CD4-positive, alpha-beta T cell treated with Interleukin-6 at 100 ng/mL for 8 hours (primary cell): ENCODE measurements around the gene ATP13A5.

Source experiments
- DNase-seq: peaks from one replicate; pipeline ENCODE4 v3.0.0-alpha.2; 2020; ENCODE audit warnings: mixed read lengths, low spot score

ATP13A5 gene

GRCh38 chr3:193378706-193379105 is at the start of gene ATP13A5:
ATP13A5 (minus strand) TSS chr3:193378753; CDS start chr3:193378725, 28 bp downstream.
- no peak for DNase-seq

GRCh38 chr3:193418576-193419373 is 40.2 kb upstream of the ATP13A5 start:
- DNase-seq = no peak

GRCh38 chr3:193416629-193417028 is 38.1 kb upstream of the ATP13A5 start:
- DNase-seq = no peak

GRCh38 chr3:193407688-193408087 is 29.1 kb upstream of the ATP13A5 start:
- no peak for DNase-seq

- no peak for DNase-seq
Observed at GRCh38 chr3:193407112-193407511, 28.6 kb upstream of the ATP13A5 start.

GRCh38 chr3:193403307-193403706 is 24.8 kb upstream of the ATP13A5 start:
- no peak for DNase-seq

GRCh38 chr3:193400304-193400703 is 21.8 kb upstream of the ATP13A5 start:
- DNase-seq = no peak

GRCh38 chr3:193396451-193397244 is 18.1 kb upstream of the ATP13A5 start:
- no peak for DNase-seq

GRCh38 chr3:193391902-193392301 is 13.3 kb upstream of the ATP13A5 start:
- DNase-seq = no peak

- no peak for DNase-seq
Observed at GRCh38 chr3:193389335-193389734, 10.8 kb upstream of the ATP13A5 start.

GRCh38 chr3:193388361-193388760 is 9.8 kb upstream of the ATP13A5 start:
- no peak for DNase-seq

GRCh38 chr3:193387596-193387995 is 9.0 kb upstream of the ATP13A5 start:
- DNase-seq = no peak

GRCh38 chr3:193377591-193377990 is 962 bp downstream of the ATP13A5 start:
- no peak for DNase-seq

- no peak for DNase-seq
Observed at GRCh38 chr3:193375614-193376013, 2.9 kb downstream of the ATP13A5 start.

GRCh38 chr3:193372783-193373182 is 5.8 kb downstream of the ATP13A5 start:
- DNase-seq = no peak

GRCh38 chr3:193367868-193368267 is 10.7 kb downstream of the ATP13A5 start:
- no peak for DNase-seq

- no peak for DNase-seq
Observed at GRCh38 chr3:193357291-193357690, 21.3 kb downstream of the ATP13A5 start.

- DNase-seq = no peak
Observed at GRCh38 chr3:193354423-193354822, 24.1 kb downstream of the ATP13A5 start.

GRCh38 chr3:193350744-193351143 is 27.8 kb downstream of the ATP13A5 start:
- DNase-seq = no peak

GRCh38 chr3:193348686-193349085 is 29.9 kb downstream of the ATP13A5 start:
- no peak for DNase-seq

GRCh38 chr3:193347521-193348501 is 30.7 kb downstream of the ATP13A5 start:
- DNase-seq = no peak

GRCh38 chr3:193346259-193346658 is 32.3 kb downstream of the ATP13A5 start:
- DNase-seq = no peak
